ENCODE data around the gene ANK3. TPM values are rescaled to one million over a fixed set of nuclear protein-coding genes. Genes with fewer than 3 reads are reported as not detected.

ANK3 gene
- total RNA-seq, 6 experiments from 2014 or later = 7.8 to 25.7 (median 16.6) TPM

DNA sequence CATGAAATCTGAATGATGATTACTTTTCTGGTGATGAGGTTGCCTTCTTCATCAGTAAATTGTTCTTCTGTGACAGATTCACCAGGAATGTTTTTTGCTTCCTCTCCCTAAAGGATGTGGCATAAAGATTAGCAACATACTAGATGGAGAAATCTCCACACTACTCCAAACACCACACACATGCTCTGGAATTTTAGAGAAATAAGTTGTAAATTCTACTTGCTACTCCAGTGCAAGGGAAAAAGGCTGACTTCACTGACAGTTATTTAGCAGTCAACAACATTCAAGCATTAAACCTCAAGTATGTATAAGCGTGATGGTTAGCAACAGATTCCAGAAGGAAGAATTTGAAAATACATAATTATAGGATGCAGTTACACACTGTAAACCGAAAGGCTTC is 345.4 kb downstream of the ANK3 start:
- Histone ChIP-seq H3K4me3 (no peak overlapping the region), H3K9me3 (no peaks in the 10 kb centered on the region), H3K27me3 (no peaks in the 10 kb centered on the region), H3K4me1 (no peaks in the 10 kb centered on the region), H3K27ac (no peak overlapping the region), H3K36me3 (no peaks in the 10 kb centered on the region)
- ATAC-seq (no peak), DNase-seq (no peak)
- TF ChIP-seq CTCF (IDR thresholded peaks at IDR 0.05) (no peak), POLR2A (IDR thresholded peaks at IDR 0.05) (no peak)
- intact Hi-C loops (cut with DNase I) = no loop called here
- WGBS (ENCODE audit: insufficient coverage, low coverage, low lambda C conversion rate, missing lambda C conversion rate) = 78% methylated on average over 2 of the region's 2 CpGs

- no peak for TF ChIP-seq CTCF (IDR thresholded peaks at IDR 0.05)
- TF ChIP-seq POLR2A (IDR thresholded peaks at IDR 0.05) = no peak
- no peak overlapping the region for H3K4me3 ChIP-seq
- H3K9me3 ChIP-seq = no peaks in the 10 kb centered on the region
- H3K36me3 ChIP-seq = no peaks in the 10 kb centered on the region
- no peak overlapping the region for H3K27ac ChIP-seq
- ATAC-seq = no peak
- intact Hi-C loops (cut with DNase I) = no loop called here
- 73% methylated on average over 6 of the region's 6 CpGs for WGBS (ENCODE audit: insufficient coverage, low coverage, low lambda C conversion rate, missing lambda C conversion rate)
- DNase-seq = no peak
- H3K4me1 ChIP-seq = no peaks in the 10 kb centered on the region
- no peaks in the 10 kb centered on the region for H3K27me3 ChIP-seq
These were observed 346.0 kb downstream of the ANK3 start for GRCh38 chr10:60043561-60044241.

GRCh38 chr10:60042914-60043313 is 346.8 kb downstream of the ANK3 start:
- Histone ChIP-seq H3K4me3 (no peak overlapping the region), H3K9me3 (no peaks in the 10 kb centered on the region), H3K4me1 (no peaks in the 10 kb centered on the region), H3K36me3 (no peaks in the 10 kb centered on the region), H3K27ac (no peak overlapping the region), H3K27me3 (no peaks in the 10 kb centered on the region)
- no peak for TF ChIP-seq POLR2A (IDR thresholded peaks at IDR 0.05)
- TF ChIP-seq CTCF (IDR thresholded peaks at IDR 0.05) = no peak
- intact Hi-C loops (cut with DNase I) = no loop called here
- ATAC-seq (peak in 1 of 4 donors; percentile 49), DNase-seq (no peak)
- WGBS (ENCODE audit: insufficient coverage, low coverage, low lambda C conversion rate, missing lambda C conversion rate) = 58% methylated on average over 2 of the region's 2 CpGs

- no peaks in the 10 kb centered on the region for H3K4me1 ChIP-seq
- intact Hi-C loops (cut with DNase I) = no loop called here
- DNase-seq = no peak
- H3K27ac ChIP-seq = peak overlapping the region in 1 of 3 donors; percentile 23
- no peak overlapping the region for H3K4me3 ChIP-seq
- H3K27me3 ChIP-seq = no peaks in the 10 kb centered on the region
- H3K36me3 ChIP-seq = no peaks in the 10 kb centered on the region
- 32% methylated on average over 5 of the region's 5 CpGs for WGBS (ENCODE audit: insufficient coverage, low coverage, low lambda C conversion rate, missing lambda C conversion rate)
- no peak for ATAC-seq
- H3K9me3 ChIP-seq = no peaks in the 10 kb centered on the region
- TF ChIP-seq CTCF (IDR thresholded peaks at IDR 0.05) (no peak), POLR2A (IDR thresholded peaks at IDR 0.05) (no peak)
These were observed 347.4 kb downstream of the ANK3 start for GRCh38 chr10:60042262-60042661.
